Endodermal cell (in vitro differentiated cells): Measurements from ENCODE around the gene CLMP. TPM values are rescaled to one million over a fixed set of nuclear protein-coding genes. Genes with fewer than 3 reads are reported as not detected.

Experiments
- DNase-seq: peaks from one replicate; pipeline ENCODE4 v3.0.0-alpha.2; 2017
- H3K27ac ChIP-seq: 2 replicates; pipeline ENCODE4 v1.5.1; 2013; ENCODE audit warnings: mild to moderate bottlenecking, low read depth, low read length, moderate library complexity
- H3K27me3 ChIP-seq: 2 replicates; pipeline ENCODE4 v1.6.1; 2013; ENCODE audit warnings: mild to moderate bottlenecking, low read length, moderate library complexity; ENCODE audit not compliant: insufficient read depth, control insufficient read depth, poor library complexity, severe bottlenecking
- H3K36me3 ChIP-seq: 2 replicates; pipeline ENCODE4 v1.7.0; 2013; ENCODE audit warnings: mild to moderate bottlenecking, low read length, moderate library complexity; ENCODE audit not compliant: control insufficient read depth, insufficient read depth
- H3K4me1 ChIP-seq: one replicate; pipeline ENCODE4 v1.7.0; 2013; ENCODE audit warnings: low read length; ENCODE audit not compliant: control insufficient read depth, insufficient read depth
- H3K4me3 ChIP-seq: 2 replicates; pipeline ENCODE4 v1.5.1; 2013; ENCODE audit warnings: mild to moderate bottlenecking, low read length, moderate library complexity
- H3K9ac ChIP-seq: 2 replicates; pipeline ENCODE4 v1.6.1; 2013; ENCODE audit warnings: mild to moderate bottlenecking, low read length, moderate library complexity; ENCODE audit not compliant: poor library complexity, severe bottlenecking; ENCODE audit errors: extremely low read depth
- H3K9me3 ChIP-seq: 2 replicates; pipeline ENCODE4 v1.6.1; 2013; ENCODE audit warnings: mild to moderate bottlenecking, low read length, moderate library complexity; ENCODE audit not compliant: control insufficient read depth
- H3K27ac Mint-ChIP-seq: 2 replicates; pipeline ENCODE4 v1.8.0; 2020; ENCODE audit warnings: mixed read lengths
- H3K27me3 Mint-ChIP-seq: 2 replicates; pipeline ENCODE4 v1.8.0; 2021; ENCODE audit warnings: mild to moderate bottlenecking, mixed read lengths; ENCODE audit not compliant: insufficient read depth
- H3K36me3 Mint-ChIP-seq: 2 replicates; pipeline ENCODE4 v1.8.0; 2020; ENCODE audit warnings: low read depth, mixed read lengths
- H3K4me1 Mint-ChIP-seq: 2 replicates; pipeline ENCODE4 v1.8.0; 2020; ENCODE audit warnings: mixed read lengths
- H3K4me3 Mint-ChIP-seq: 2 replicates; pipeline ENCODE4 v1.8.0; 2020; ENCODE audit warnings: mild to moderate bottlenecking, moderate library complexity, mixed read lengths
- H3K9me3 Mint-ChIP-seq: 2 replicates; pipeline ENCODE4 v1.8.0; 2020; ENCODE audit warnings: mild to moderate bottlenecking, mixed read lengths
- WGBS, 2 experiments: methylation state at CpG; one replicate each; pipeline versions ENCODE4 v1.1.5 to v1.1.7; 2013; ENCODE audit warnings: missing lambda C conversion rate in 2 of 2, mixed read lengths in 1 of 2; ENCODE audit not compliant: insufficient coverage in 1 of 2, insufficient read length in 1 of 2; 5-methylcytosine and 5-hydroxymethylcytosine counted together
- total RNA-seq, 2 donors: library from RNA; stranded (reverse); fragmentation: NEBNext Ultra II Directional in 1 of 2; extraction: Animal tissue kit (Norgen Biotek cat#: 25700) in 1 of 2; gene quantifications; 2 replicates in 1 of 2; 3 replicates in 1 of 2; pipeline ENCODE4 v1.2.1, GENCODE V29; 2021
- TF ChIP-seq, protein P1 (sequence below): fragments of 200-600 bp; sonication (generic); conservative IDR thresholded peaks from 2 replicates; pipeline ENCODE4 v1.5.0; 2021; ENCODE audit warnings: antibody characterized with exemption, mild to moderate bottlenecking

Gene CLMP
- total RNA-seq, 2 donors from 2014 or later, result 86.5 to 94.4 TPM

- no peak overlapping the region for H3K27ac ChIP-seq
- Mint-ChIP-seq H3K27ac (no peak overlapping the region), H3K4me3 (no peak overlapping the region), H3K27me3 (peaks cover 2% of the 10 kb centered on the region), H3K4me1 (peaks cover 3% of the 10 kb centered on the region), H3K9me3 (no peaks in the 10 kb centered on the region), H3K36me3 (peaks cover 7% of the 10 kb centered on the region)
- H3K27me3 ChIP-seq, result no peaks in the 10 kb centered on the region
- no peaks in the 10 kb centered on the region for H3K9me3 ChIP-seq
- DNase-seq, result no peak
- no peak overlapping the region for H3K4me3 ChIP-seq
- WGBS, 2 experiments, result 94 to 96% methylated on average over 6 to 8 of the region's 9 CpGs
- TF ChIP-seq, protein P1, sequence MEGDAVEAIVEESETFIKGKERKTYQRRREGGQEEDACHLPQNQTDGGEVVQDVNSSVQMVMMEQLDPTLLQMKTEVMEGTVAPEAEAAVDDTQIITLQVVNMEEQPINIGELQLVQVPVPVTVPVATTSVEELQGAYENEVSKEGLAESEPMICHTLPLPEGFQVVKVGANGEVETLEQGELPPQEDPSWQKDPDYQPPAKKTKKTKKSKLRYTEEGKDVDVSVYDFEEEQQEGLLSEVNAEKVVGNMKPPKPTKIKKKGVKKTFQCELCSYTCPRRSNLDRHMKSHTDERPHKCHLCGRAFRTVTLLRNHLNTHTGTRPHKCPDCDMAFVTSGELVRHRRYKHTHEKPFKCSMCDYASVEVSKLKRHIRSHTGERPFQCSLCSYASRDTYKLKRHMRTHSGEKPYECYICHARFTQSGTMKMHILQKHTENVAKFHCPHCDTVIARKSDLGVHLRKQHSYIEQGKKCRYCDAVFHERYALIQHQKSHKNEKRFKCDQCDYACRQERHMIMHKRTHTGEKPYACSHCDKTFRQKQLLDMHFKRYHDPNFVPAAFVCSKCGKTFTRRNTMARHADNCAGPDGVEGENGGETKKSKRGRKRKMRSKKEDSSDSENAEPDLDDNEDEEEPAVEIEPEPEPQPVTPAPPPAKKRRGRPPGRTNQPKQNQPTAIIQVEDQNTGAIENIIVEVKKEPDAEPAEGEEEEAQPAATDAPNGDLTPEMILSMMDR, result no peak
- H3K9ac ChIP-seq, result no peak overlapping the region
- peaks cover 7% of the 10 kb centered on the region for H3K36me3 ChIP-seq
- H3K4me1 ChIP-seq, result no peaks in the 10 kb centered on the region
Measured at GRCh38 chr11:123051146-123051545, 143.9 kb downstream of the CLMP start.

GRCh38 chr11:123047947-123048293 lies 147.1 kb downstream of the CLMP start:
- 93 to 100% methylated on average over 2 of the region's 3 CpGs for WGBS, 2 experiments

DNA sequence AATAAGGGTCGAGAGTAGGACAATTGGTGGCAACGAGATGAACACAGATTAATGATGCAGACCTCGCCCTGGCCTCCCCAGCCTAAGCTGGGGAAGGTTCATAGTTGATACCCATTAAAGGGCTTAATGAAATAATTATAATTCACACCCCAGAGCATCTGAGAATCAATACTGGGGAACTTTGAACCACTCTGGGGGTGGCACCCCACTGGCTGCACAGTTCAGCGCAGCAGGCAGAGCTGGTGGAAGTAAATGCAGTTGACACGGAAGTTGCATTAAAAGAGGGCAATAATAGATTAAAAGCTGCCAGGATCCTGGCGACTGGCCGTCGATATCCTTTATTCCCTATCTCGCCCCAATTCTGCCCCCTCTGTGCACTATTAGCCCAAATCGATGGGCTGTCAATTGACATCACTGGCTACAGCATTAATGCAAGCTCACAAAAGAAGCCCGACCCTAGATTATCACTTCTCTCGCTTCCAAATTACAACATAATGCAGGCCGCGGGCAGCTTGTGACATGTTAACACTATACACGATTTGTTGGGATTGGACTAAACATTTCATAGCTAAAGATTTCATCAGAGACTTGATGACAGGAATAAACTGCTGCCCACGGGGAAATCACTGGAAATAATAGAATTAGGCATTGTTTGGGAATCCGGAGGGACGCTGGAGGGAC lies 147.6 kb downstream of the CLMP start:
- Histone ChIP-seq H3K27ac (no peak overlapping the region), H3K27me3 (no peaks in the 10 kb centered on the region), H3K9me3 (no peaks in the 10 kb centered on the region), H3K4me3 (no peak overlapping the region), H3K36me3 (no peaks in the 10 kb centered on the region), H3K4me1 (no peaks in the 10 kb centered on the region), H3K9ac (no peak overlapping the region)
- 92 to 96% methylated on average over 14 to 18 of the region's 18 CpGs for WGBS, 2 experiments
- no peaks in the 10 kb centered on the region for H3K4me1 Mint-ChIP-seq
- H3K27me3 Mint-ChIP-seq, result peaks cover 2% of the 10 kb centered on the region
- TF ChIP-seq, protein P1, result no peak
- DNase-seq, result no peak
- H3K27ac Mint-ChIP-seq, result no peak overlapping the region
- no peaks in the 10 kb centered on the region for H3K9me3 Mint-ChIP-seq
- no peak overlapping the region for H3K4me3 Mint-ChIP-seq
- H3K36me3 Mint-ChIP-seq, result no peaks in the 10 kb centered on the region

More at GRCh38 chr11:123047947-123048293, 147.1 kb downstream of the CLMP start:
- no peak overlapping the region for H3K4me3 Mint-ChIP-seq
- H3K4me1 ChIP-seq, result no peaks in the 10 kb centered on the region
- TF ChIP-seq, protein P1, result no peak
- H3K9me3 Mint-ChIP-seq, result no peaks in the 10 kb centered on the region
- no peak overlapping the region for H3K27ac Mint-ChIP-seq
- DNase-seq, result no peak
- H3K9me3 ChIP-seq, result no peaks in the 10 kb centered on the region
- no peaks in the 10 kb centered on the region for H3K36me3 Mint-ChIP-seq
- no peak overlapping the region for H3K9ac ChIP-seq
- peaks cover 2% of the 10 kb centered on the region for H3K27me3 Mint-ChIP-seq
- H3K27me3 ChIP-seq, result no peaks in the 10 kb centered on the region
- no peak overlapping the region for H3K4me3 ChIP-seq
- no peak overlapping the region for H3K27ac ChIP-seq
- H3K4me1 Mint-ChIP-seq, result no peaks in the 10 kb centered on the region
- H3K36me3 ChIP-seq, result no peaks in the 10 kb centered on the region
